ENCODE measurements around the gene SORCS3. TPM values are rescaled to one million over a fixed set of nuclear protein-coding genes. Genes with fewer than 3 reads are reported as not detected.

Gene SORCS3
- total and polyA plus RNA-seq, 10 of the 15 experiments (the other 5 are each of a cell fraction or from before 2014, with no cell fraction given): 0.01 to 0.04 (median 0.02) TPM; not detected in 7

DNA sequence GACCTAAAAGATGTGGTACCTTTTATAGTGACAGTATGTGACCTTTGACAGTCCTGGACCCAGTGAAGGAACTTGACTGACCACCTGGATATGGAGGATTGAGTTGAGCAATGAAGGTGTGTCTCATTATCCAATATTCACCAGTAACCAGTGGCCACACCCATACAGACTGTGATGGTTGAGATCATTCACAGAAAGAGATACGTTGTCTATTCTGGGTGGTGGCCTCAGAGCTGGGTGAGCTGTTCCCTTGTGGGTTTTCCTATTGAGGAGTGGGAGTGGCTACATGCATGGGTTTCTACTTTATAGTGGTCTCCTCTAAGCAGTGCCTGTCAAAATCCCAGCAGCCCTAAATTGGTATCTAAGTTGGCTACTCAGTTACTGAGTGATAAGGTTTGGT is 507.4 kb downstream of the SORCS3 start:
- H3K79me2 ChIP-seq (ENCODE audit: control insufficient read depth, insufficient read depth, low read length): no peaks in the 10 kb centered on the region
- ChIA-PET POLR2A (no interaction called here), RAD21 (ENCODE audit: unreplicated experiment) (no interaction called here), CTCF (no interaction called here), SMC1A (ENCODE audit: uncharacterized antibody, unreplicated experiment) (no interaction called here)
- H4K20me1 ChIP-seq (ENCODE audit: control insufficient read depth, insufficient read depth): no peaks in the 10 kb centered on the region
- no peaks in the 10 kb centered on the region for H3K36me3 ChIP-seq (ENCODE audit: control insufficient read depth in 2 of 2, insufficient read depth in 2 of 2, low read length in 1 of 2)
- H2AFZ ChIP-seq (ENCODE audit: control insufficient read depth, low read depth, low read length): no peak overlapping the region
- intact Hi-C loops (cut with micrococcal nuclease; ENCODE audit: unreplicated experiment) (no loop called here), in situ Hi-C loops (cut with MboI) (no loop called here)
- DNase-seq (ENCODE audit: low read depth, low spot score) (no peak), FAIRE-seq (no peak), ATAC-seq (no peak)
- TF ChIP-seq SREBF2 (IDR thresholded peaks at IDR 0.05; ENCODE audit: low read length): no peak
- no peak for TF ChIP-seq HCFC1 (IDR thresholded peaks at IDR 0.05; ENCODE audit: low read length)
- H3K9me3 ChIP-seq (replicated peaks; ENCODE audit: control insufficient read depth, insufficient read depth, low read length): no peaks in the 10 kb centered on the region
- BruUV-seq (replicated peaks): no TSS peak
- no peak overlapping the region for H3K9ac ChIP-seq (ENCODE audit: control insufficient read depth, insufficient read depth, low read length)
- no peaks in the 10 kb centered on the region for H3K27me3 ChIP-seq (replicated peaks in 1 of 2; ENCODE audit: control insufficient read depth in 2 of 2, insufficient read depth in 2 of 2, low read length in 1 of 2)
- H3K4me2 ChIP-seq (ENCODE audit: control insufficient read depth, insufficient read depth): no peak overlapping the region
- WGBS (ENCODE audit: insufficient coverage, insufficient replicate concordance, low lambda C conversion rate, missing lambda C conversion rate): 7% methylated on average over 1 of the region's 1 CpG
- H3K4me3 ChIP-seq: no peak overlapping the region
- no peaks in the 10 kb centered on the region for H3K4me1 ChIP-seq (ENCODE audit: control insufficient read depth, insufficient read depth, low read length)
- H3K27ac ChIP-seq (ENCODE audit: control insufficient read depth, insufficient read depth): no peak overlapping the region

DNA sequence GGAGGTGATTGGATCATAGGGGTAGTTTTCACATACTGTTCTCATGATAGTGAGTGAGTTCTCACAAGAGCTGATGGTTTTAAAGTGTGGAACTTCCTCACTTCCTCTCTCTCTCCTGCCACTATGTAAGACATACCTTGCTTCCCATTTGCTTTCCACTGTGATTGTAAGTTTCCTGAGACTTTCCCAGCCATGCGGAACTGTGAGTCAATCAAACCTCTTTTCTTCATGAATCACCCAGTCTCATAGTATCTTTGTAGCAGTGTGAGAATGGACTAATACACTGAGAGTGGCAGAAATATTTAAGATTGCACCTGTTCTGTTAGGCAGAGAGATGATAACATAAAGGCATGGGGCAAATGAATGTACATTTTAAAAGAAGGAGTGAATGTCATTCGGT is 507.8 kb downstream of the SORCS3 start:
- H3K9ac ChIP-seq (ENCODE audit: control insufficient read depth, insufficient read depth, low read length): no peak overlapping the region
- no peaks in the 10 kb centered on the region for H3K9me3 ChIP-seq (replicated peaks; ENCODE audit: control insufficient read depth, insufficient read depth, low read length)
- no peaks in the 10 kb centered on the region for H4K20me1 ChIP-seq (ENCODE audit: control insufficient read depth, insufficient read depth)
- no peak overlapping the region for H3K27ac ChIP-seq (ENCODE audit: control insufficient read depth, insufficient read depth)
- no TSS peak for BruUV-seq (replicated peaks)
- ChIA-PET SMC1A (ENCODE audit: uncharacterized antibody, unreplicated experiment) (no interaction called here), RAD21 (ENCODE audit: unreplicated experiment) (no interaction called here), POLR2A (no interaction called here), CTCF (no interaction called here)
- WGBS (ENCODE audit: insufficient coverage, insufficient replicate concordance, low lambda C conversion rate, missing lambda C conversion rate): 41% methylated on average over 2 of the region's 2 CpGs
- no peaks in the 10 kb centered on the region for H3K79me2 ChIP-seq (ENCODE audit: control insufficient read depth, insufficient read depth, low read length)
- no peak overlapping the region for H3K4me3 ChIP-seq
- intact Hi-C loops (cut with micrococcal nuclease; ENCODE audit: unreplicated experiment): no loop called here
- H3K36me3 ChIP-seq (ENCODE audit: control insufficient read depth in 2 of 2, insufficient read depth in 2 of 2, low read length in 1 of 2): no peaks in the 10 kb centered on the region
- H2AFZ ChIP-seq (ENCODE audit: control insufficient read depth, low read depth, low read length): no peak overlapping the region
- no peaks in the 10 kb centered on the region for H3K4me1 ChIP-seq (ENCODE audit: control insufficient read depth, insufficient read depth, low read length)
- no peak for ATAC-seq
- in situ Hi-C loops (cut with MboI): no loop called here
- no peak overlapping the region for H3K4me2 ChIP-seq (ENCODE audit: control insufficient read depth, insufficient read depth)
- no peak for FAIRE-seq
- DNase-seq (ENCODE audit: low read depth, low spot score): no peak
- H3K27me3 ChIP-seq (replicated peaks in 1 of 2; ENCODE audit: control insufficient read depth in 2 of 2, insufficient read depth in 2 of 2, low read length in 1 of 2): no peaks in the 10 kb centered on the region
- TF ChIP-seq YY1 (IDR thresholded peaks at IDR 0.05; ENCODE audit: low read depth, low read length) (no peak), CHD1 (IDR thresholded peaks at IDR 0.05; ENCODE audit: low read depth, low read length) (no peak), NBN (IDR thresholded peaks at IDR 0.05) (no peak), SREBF1 (IDR thresholded peaks at IDR 0.05; ENCODE audit: low read length) (no peak), ETV6 (conservative IDR thresholded peaks at IDR 0.05 in 1 of 2, IDR thresholded peaks at IDR 0.05 in 1 of 2; ENCODE audit: borderline replicate concordance in 1 of 2, low read depth in 1 of 2) (no peak), FOXK2 (IDR thresholded peaks at IDR 0.05) (no peak)
- TF ChIP-seq, protein P1, sequence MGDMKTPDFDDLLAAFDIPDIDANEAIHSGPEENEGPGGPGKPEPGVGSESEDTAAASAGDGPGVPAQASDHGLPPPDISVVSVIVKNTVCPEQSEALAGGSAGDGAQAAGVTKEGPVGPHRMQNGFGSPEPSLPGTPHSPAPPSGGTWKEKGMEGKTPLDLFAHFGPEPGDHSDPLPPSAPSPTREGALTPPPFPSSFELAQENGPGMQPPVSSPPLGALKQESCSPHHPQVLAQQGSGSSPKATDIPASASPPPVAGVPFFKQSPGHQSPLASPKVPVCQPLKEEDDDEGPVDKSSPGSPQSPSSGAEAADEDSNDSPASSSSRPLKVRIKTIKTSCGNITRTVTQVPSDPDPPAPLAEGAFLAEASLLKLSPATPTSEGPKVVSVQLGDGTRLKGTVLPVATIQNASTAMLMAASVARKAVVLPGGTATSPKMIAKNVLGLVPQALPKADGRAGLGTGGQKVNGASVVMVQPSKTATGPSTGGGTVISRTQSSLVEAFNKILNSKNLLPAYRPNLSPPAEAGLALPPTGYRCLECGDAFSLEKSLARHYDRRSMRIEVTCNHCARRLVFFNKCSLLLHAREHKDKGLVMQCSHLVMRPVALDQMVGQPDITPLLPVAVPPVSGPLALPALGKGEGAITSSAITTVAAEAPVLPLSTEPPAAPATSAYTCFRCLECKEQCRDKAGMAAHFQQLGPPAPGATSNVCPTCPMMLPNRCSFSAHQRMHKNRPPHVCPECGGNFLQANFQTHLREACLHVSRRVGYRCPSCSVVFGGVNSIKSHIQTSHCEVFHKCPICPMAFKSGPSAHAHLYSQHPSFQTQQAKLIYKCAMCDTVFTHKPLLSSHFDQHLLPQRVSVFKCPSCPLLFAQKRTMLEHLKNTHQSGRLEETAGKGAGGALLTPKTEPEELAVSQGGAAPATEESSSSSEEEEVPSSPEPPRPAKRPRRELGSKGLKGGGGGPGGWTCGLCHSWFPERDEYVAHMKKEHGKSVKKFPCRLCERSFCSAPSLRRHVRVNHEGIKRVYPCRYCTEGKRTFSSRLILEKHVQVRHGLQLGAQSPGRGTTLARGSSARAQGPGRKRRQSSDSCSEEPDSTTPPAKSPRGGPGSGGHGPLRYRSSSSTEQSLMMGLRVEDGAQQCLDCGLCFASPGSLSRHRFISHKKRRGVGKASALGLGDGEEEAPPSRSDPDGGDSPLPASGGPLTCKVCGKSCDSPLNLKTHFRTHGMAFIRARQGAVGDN (IDR thresholded peaks at IDR 0.05): no peak
- TF ChIP-seq, protein P2, sequence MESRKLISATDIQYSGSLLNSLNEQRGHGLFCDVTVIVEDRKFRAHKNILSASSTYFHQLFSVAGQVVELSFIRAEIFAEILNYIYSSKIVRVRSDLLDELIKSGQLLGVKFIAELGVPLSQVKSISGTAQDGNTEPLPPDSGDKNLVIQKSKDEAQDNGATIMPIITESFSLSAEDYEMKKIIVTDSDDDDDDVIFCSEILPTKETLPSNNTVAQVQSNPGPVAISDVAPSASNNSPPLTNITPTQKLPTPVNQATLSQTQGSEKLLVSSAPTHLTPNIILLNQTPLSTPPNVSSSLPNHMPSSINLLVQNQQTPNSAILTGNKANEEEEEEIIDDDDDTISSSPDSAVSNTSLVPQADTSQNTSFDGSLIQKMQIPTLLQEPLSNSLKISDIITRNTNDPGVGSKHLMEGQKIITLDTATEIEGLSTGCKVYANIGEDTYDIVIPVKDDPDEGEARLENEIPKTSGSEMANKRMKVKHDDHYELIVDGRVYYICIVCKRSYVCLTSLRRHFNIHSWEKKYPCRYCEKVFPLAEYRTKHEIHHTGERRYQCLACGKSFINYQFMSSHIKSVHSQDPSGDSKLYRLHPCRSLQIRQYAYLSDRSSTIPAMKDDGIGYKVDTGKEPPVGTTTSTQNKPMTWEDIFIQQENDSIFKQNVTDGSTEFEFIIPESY (IDR thresholded peaks at IDR 0.05): no peak

All from GM12878 (cell line).